Bronchial epithelial cell (primary cell): ENCODE results near the gene SCAMP5. TPM values are rescaled to one million over a fixed set of nuclear protein-coding genes. Genes with fewer than 3 reads are reported as not detected.

Source experiments
- DNase-seq: peaks from one replicate; pipeline ENCODE4 v3.0.0-alpha.2; 2010; ENCODE audit warnings: low read depth
- FAIRE-seq: peaks from 2 replicates; lab custom pipeline; 2011; peaks lifted over from hg19 to GRCh38; lab: Jason Lieb, UNC
- H3K27me3 ChIP-seq: 2 replicates; pipeline ENCODE4 v1.5.1; 2011; ENCODE audit warnings: low read length; ENCODE audit not compliant: control insufficient read depth, insufficient read depth
- H3K36me3 ChIP-seq: 2 replicates; pipeline ENCODE4 v1.5.1; 2011; ENCODE audit warnings: low read length; ENCODE audit not compliant: control insufficient read depth, insufficient read depth
- H3K4me3 ChIP-seq: 2 replicates; pipeline ENCODE4 v1.5.1; 2011; ENCODE audit warnings: mild to moderate bottlenecking, low read depth, low read length, control low read depth
- total RNA-seq: library from RNA; depleted of rRNA; stranded (reverse); fragments of >200 nt; gene quantifications from 2 replicates; pipeline ENCODE4 v1.2.1, GENCODE V29; 2014
- TF ChIP-seq, protein P1 (sequence below): IDR thresholded peaks from 2 replicates; pipeline ENCODE4 v1.5.1; 2011; ENCODE audit warnings: mild to moderate bottlenecking, moderate library complexity, low read length, control low read depth, inconsistent platforms; ENCODE audit not compliant: insufficient read depth, severe bottlenecking

SCAMP5 gene
- total RNA-seq, 1 donor from 2014 or later, result 1.3 TPM

DNA sequence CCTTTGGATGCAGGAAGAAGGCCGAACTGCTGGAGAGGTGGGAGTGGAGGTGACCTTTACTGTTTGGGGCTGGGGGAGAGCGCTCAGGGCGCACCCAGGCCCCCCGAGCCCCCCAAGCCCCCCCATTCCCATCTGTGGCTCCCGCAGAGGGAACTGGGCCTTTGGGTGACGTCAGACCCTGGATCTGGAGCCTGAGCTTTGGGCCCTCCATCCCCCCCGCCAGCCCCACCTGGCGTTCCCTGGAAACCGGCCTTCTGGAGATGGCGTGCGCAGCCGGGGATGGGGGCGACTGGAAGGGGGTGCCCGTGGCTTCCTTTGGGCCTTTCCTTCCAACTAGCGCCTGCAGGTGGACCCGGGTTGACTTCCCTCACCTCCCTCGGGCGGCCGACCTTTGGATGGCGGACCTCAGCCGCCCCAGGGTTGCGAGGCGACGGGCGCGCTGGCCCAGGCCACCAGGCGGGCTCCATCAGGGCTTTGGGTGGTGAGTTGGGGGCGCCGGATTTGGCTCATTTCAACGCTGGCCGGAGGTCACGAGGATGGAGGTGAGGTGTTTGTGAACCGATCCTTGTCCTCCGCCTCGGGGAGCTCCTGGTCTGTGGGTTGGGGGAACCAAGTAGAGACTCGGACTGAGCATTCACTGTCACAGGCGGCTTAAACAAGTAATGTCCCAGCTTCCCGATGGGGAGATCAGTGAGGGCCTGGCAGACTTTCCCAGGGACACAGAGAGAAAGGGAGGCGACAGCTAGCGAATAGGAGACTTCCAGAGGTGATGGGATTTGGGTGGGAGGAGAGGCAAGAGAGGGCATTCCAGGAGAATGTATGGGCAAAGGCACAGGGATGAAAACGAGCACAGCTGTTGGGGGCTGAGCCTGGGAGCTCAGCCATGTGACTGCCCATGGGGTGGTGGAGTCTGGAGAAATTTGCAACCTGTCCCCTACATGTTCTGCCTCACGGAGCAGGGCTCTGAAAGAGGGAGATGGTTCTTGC is 709 bp downstream of the SCAMP5 start:
- peak overlapping the region; percentile 51 for H3K4me3 ChIP-seq
- TF ChIP-seq, protein P1, sequence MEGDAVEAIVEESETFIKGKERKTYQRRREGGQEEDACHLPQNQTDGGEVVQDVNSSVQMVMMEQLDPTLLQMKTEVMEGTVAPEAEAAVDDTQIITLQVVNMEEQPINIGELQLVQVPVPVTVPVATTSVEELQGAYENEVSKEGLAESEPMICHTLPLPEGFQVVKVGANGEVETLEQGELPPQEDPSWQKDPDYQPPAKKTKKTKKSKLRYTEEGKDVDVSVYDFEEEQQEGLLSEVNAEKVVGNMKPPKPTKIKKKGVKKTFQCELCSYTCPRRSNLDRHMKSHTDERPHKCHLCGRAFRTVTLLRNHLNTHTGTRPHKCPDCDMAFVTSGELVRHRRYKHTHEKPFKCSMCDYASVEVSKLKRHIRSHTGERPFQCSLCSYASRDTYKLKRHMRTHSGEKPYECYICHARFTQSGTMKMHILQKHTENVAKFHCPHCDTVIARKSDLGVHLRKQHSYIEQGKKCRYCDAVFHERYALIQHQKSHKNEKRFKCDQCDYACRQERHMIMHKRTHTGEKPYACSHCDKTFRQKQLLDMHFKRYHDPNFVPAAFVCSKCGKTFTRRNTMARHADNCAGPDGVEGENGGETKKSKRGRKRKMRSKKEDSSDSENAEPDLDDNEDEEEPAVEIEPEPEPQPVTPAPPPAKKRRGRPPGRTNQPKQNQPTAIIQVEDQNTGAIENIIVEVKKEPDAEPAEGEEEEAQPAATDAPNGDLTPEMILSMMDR, result no peak
- H3K27me3 ChIP-seq, result peaks cover 14% of the 10 kb centered on the region
- no peaks in the 10 kb centered on the region for H3K36me3 ChIP-seq
- FAIRE-seq, result no peak
- DNase-seq, result no peak

DNA sequence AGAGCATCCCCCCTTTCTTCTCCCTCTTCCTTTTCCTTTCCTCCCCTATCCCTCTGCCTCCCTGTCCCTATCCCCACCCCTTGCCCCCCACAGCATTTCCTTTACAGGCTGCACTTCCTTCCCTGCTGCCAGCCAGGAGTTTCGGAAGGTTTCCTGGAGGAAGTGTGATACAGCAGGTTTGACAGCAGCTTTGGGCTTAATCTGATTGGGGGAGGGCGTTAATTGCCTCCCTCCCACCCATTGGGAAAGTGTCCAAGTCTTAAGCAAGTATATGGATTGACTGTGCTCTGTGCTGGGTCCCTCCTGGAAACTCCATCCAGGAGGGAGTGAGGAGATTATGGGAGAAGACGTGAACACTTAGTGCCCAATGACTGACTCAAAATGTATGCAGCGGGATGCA is 1.8 kb downstream of the SCAMP5 start:
- Histone ChIP-seq H3K27me3 (peaks cover 14% of the 10 kb centered on the region), H3K4me3 (no peak overlapping the region), H3K36me3 (no peaks in the 10 kb centered on the region)
- FAIRE-seq (no peak), DNase-seq (no peak)
- TF ChIP-seq, protein P1, result no peak

DNA sequence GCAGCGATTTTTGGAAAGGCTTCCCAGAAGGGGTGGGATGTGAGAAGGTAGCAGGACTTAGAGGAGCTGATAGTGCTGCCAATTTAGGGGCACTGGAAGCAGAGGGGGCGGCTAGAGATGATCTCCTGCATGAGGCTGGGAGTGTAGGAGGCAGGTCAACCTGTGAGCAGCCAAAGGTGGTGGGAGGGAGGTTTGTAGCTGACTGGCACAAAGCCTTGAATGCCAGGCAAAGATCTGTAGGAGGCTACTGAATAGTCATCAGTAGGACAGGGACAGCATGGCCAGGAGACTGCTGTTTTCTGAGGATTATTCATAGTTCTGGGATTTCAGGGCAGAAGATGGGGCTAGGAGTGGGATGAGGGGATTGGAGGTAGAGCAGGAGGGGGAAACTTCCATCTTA is 2.2 kb downstream of the SCAMP5 start:
- Histone ChIP-seq H3K36me3 (no peaks in the 10 kb centered on the region), H3K27me3 (peaks cover 14% of the 10 kb centered on the region), H3K4me3 (no peak overlapping the region)
- TF ChIP-seq, protein P1, result no peak
- DNase-seq (no peak), FAIRE-seq (peak; percentile 36)

DNA sequence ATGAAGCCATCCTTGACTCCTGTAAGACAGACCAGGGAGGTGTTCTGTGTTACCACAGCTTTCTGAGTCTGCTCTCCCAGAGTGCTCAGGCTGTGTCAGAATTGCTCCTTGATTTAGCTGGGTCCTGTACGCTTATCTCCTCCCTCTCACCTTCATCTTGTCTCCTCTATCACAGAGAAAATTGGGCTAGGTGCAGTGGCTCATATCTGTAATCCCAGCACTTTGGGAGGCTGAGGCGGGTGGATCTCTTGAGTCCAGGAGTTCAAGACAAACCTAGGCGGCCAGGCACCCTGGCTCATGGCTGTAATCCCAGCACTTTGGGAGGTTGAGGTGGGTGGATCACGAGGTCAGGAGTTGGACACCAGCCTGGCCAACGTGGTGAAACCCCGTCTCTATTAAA is 5.9 kb downstream of the SCAMP5 start:
- no peak for FAIRE-seq
- H3K36me3 ChIP-seq, result no peaks in the 10 kb centered on the region
- DNase-seq, result no peak
- peaks cover 9% of the 10 kb centered on the region for H3K27me3 ChIP-seq
- no peak overlapping the region for H3K4me3 ChIP-seq
- TF ChIP-seq, protein P1, result no peak

DNA sequence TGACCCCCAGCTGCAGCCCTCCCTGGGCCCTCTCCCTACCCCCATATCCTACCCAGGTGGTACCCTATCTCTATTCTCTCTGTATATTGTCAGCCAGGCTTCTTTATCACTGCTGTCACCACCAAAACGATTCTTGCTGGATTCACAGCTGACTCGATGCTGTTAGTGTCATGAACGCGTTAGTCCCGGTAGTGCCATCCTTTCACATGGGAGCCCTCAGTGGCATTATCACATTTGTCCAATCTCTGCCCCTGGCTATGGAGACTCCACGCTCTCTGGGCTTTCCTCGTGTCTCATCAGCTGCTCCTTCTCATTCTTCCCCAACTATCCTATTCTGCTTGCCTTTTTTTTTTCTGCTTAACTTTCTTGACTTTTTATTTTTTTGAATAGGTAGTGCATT is 7.0 kb downstream of the SCAMP5 start:
- FAIRE-seq, result no peak
- TF ChIP-seq, protein P1, result no peak
- H3K27me3 ChIP-seq, result no peaks in the 10 kb centered on the region
- no peaks in the 10 kb centered on the region for H3K36me3 ChIP-seq
- no peak overlapping the region for H3K4me3 ChIP-seq
- DNase-seq, result no peak
